Ishikawa (cell line): ENCODE data around the gene SOX1.

Experiments
- CREB1 ChIP-seq: IDR thresholded peaks from 2 replicates; pipeline ENCODE4 v1.6.1; 2012; ENCODE audit warnings: low read depth
- TCF12 ChIP-seq: IDR thresholded peaks from 2 replicates; pipeline ENCODE4 v1.6.1; 2012; ENCODE audit warnings: low read depth
- TEAD4 ChIP-seq: IDR thresholded peaks from 2 replicates; pipeline ENCODE4 v1.6.1; 2012
- TF ChIP-seq, protein P1 (sequence below): IDR thresholded peaks from 2 replicates; pipeline ENCODE4 v1.6.1; 2012

GRCh38 chr13:112096959-112097358 lies 30.0 kb downstream of the SOX1 start:
- TF ChIP-seq TCF12 (no peak), CREB1 (no peak), TEAD4 (no peak)
- TF ChIP-seq, protein P1, sequence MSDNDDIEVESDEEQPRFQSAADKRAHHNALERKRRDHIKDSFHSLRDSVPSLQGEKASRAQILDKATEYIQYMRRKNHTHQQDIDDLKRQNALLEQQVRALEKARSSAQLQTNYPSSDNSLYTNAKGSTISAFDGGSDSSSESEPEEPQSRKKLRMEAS: no peak
